DND-41 (cell line): Measurements from ENCODE around the gene PRKCA.

Experiments used
- ATAC-seq: fragments of 200-7000 bp; cut with Tn5 transposase; 3 replicates; pipeline ENCODE4 v1.9.1; 2021; ENCODE audit warnings: low read depth; ENCODE audit not compliant: insufficient read depth
- DNase-seq: peaks from one replicate; pipeline ENCODE4 v3.0.0-alpha.2; 2020
- H2AFZ ChIP-seq: 2 replicates; pipeline ENCODE4 v1.6.0; 2012; ENCODE audit warnings: low read depth, low read length
- H3K27ac ChIP-seq: 2 replicates; pipeline ENCODE4 v1.5.1; 2012; ENCODE audit warnings: low read length, inconsistent platforms
- H3K27me3 ChIP-seq: fragments of 200-600 bp; sonication (generic); 2 replicates; pipeline ENCODE4 v1.6.0; 2012; ENCODE audit warnings: low read length, mild to moderate bottlenecking, inconsistent platforms; ENCODE audit not compliant: insufficient read depth, poor library complexity
- H3K36me3 ChIP-seq: 2 replicates; pipeline ENCODE4 v1.5.1; 2012; ENCODE audit warnings: low read length, inconsistent platforms; ENCODE audit not compliant: insufficient read depth
- H3K4me1 ChIP-seq: 2 replicates; pipeline ENCODE4 v1.5.1; 2012; ENCODE audit warnings: mild to moderate bottlenecking, low read length; ENCODE audit not compliant: insufficient read depth
- H3K4me2 ChIP-seq: 2 replicates; pipeline ENCODE4 v1.6.0; 2012; ENCODE audit warnings: mild to moderate bottlenecking, moderate library complexity, low read length, inconsistent platforms; ENCODE audit not compliant: insufficient read depth
- H3K4me3 ChIP-seq, 2 experiments: fragments of 200-600 bp in 1 of 2; shearing (Covaris generic) in 1 of 2; 2 replicates each; pipeline ENCODE4 v1.5.1; 2012 to 2016; ENCODE audit warnings: inconsistent platforms in 2 of 2, low read length in 2 of 2, mild to moderate bottlenecking in 2 of 2, low read depth in 1 of 2, moderate library complexity in 1 of 2
- H3K79me2 ChIP-seq: 2 replicates; pipeline ENCODE4 v1.6.0; 2012; ENCODE audit warnings: low read length, inconsistent platforms; ENCODE audit not compliant: insufficient read depth
- H3K9ac ChIP-seq: 2 replicates; pipeline ENCODE4 v1.6.0; 2012; ENCODE audit warnings: low read depth, mild to moderate bottlenecking, inconsistent platforms, low read length, moderate library complexity
- H3K9me3 ChIP-seq: 2 replicates; pipeline ENCODE4 v1.5.1; 2012; ENCODE audit warnings: low read length, moderate library complexity, mild to moderate bottlenecking, inconsistent platforms; ENCODE audit not compliant: insufficient read depth, severe bottlenecking
- H4K20me1 ChIP-seq: 2 replicates; pipeline ENCODE4 v1.6.0; 2012; ENCODE audit warnings: low read length; ENCODE audit not compliant: insufficient read depth
- EZH2 ChIP-seq: IDR thresholded peaks from 3 replicates; pipeline ENCODE4 v1.6.1; 2012; ENCODE audit warnings: borderline replicate concordance, low read depth, mild to moderate bottlenecking, moderate library complexity, low read length, inconsistent platforms; ENCODE audit not compliant: severe bottlenecking
- TF ChIP-seq, protein P1 (sequence below): IDR thresholded peaks from 2 replicates; pipeline ENCODE4 v1.5.1; 2012; ENCODE audit warnings: borderline replicate concordance, low read length, moderate library complexity, mild to moderate bottlenecking; ENCODE audit not compliant: poor library complexity, severe bottlenecking; ENCODE audit errors: extremely low read depth

The PRKCA gene

DNA sequence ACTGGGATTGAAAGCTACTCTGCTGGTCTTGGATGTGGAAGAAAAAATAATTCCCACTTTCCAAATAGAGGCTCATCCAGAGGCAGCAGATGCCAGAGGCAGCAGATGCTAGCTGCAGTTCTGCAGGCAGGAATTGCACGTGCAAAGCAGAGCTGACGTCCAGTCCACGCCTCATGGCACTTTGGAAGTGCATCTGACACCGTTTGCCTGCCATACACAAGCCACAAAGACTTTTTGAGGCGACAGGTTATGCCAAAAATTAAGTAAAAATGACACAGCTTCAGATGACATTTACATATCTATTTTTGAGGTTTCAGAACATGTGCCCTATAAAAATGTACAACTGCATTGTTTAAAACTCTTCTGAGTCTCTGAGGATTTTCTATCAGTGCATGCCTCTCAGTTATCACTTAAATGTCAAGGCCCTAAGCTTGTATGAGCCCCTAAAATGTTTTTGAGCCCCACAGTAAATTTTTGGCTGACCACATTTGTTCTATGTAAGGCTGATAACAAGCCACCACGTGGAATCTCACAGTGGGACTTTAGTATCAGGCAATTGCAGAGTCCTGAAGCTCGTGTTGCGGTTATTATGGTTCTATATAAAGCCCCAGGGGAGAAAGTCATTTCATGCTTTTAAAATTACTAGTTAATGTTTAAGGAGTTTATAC lies 239.2 kb downstream of the PRKCA start:
- H3K4me1 ChIP-seq = peaks cover 80% of the 10 kb centered on the region
- H3K4me3 ChIP-seq = peak overlapping the region in 1 of 2 experiments; percentile 30; a peak in 2 of 4 replicates
- H3K79me2 ChIP-seq = peaks cover 22% of the 10 kb centered on the region
- H3K36me3 ChIP-seq = no peaks in the 10 kb centered on the region
- no peaks in the 10 kb centered on the region for H4K20me1 ChIP-seq
- peak overlapping the region; percentile 45 for H3K9ac ChIP-seq
- H3K27me3 ChIP-seq = no peaks in the 10 kb centered on the region
- peak overlapping the region; percentile 87 for H3K27ac ChIP-seq
- peak; percentile 58 for DNase-seq
- H3K4me2 ChIP-seq = peak overlapping the region; percentile 54
- H3K9me3 ChIP-seq = peaks cover 8% of the 10 kb centered on the region
- no peak for TF ChIP-seq EZH2
- TF ChIP-seq, protein P1, sequence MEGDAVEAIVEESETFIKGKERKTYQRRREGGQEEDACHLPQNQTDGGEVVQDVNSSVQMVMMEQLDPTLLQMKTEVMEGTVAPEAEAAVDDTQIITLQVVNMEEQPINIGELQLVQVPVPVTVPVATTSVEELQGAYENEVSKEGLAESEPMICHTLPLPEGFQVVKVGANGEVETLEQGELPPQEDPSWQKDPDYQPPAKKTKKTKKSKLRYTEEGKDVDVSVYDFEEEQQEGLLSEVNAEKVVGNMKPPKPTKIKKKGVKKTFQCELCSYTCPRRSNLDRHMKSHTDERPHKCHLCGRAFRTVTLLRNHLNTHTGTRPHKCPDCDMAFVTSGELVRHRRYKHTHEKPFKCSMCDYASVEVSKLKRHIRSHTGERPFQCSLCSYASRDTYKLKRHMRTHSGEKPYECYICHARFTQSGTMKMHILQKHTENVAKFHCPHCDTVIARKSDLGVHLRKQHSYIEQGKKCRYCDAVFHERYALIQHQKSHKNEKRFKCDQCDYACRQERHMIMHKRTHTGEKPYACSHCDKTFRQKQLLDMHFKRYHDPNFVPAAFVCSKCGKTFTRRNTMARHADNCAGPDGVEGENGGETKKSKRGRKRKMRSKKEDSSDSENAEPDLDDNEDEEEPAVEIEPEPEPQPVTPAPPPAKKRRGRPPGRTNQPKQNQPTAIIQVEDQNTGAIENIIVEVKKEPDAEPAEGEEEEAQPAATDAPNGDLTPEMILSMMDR = no peak
- peak; percentile 49 for ATAC-seq
- no peak overlapping the region for H2AFZ ChIP-seq

DNA sequence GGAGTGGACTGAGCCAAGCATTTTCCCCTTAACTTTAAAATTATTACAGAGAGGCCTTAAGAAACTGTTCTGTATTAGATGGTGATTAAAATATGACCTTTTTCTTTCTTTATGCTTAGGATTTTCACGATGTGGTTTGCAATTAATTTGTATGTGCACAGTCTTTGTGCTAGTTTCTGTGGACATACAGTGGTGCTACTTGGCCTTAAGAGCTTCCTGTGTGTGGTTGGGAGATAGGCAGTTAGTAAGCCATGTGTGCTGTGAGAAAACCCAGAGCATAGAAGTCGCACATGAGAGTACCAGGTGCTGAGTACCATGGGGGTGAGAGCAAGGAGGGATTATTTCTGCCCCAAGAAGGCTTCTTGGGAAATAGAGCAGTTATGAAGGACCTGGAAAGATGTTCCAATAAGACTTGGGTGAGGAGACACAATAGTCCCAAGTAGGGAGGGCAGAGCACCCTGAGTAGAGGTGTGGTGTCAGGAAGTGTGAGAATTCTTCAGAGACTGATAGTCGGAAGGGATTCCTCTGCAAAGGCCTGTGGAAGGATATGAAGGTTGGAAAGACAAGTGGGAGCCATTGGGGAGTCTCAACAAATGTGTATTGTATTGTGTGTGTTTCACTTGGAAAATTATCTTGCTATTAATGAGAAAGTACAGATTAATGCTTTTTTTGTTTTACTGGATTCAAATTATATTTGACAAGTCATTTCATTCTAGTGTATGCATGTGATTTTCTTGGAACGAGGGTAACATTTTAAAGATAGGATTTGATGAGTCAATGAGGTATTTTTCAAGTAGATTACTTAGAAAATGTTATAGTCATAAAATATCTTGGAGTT lies 239.9 kb downstream of the PRKCA start:
- DNase-seq (peak; percentile 77), ATAC-seq (peak; percentile 79)
- H3K4me3 ChIP-seq = no peak overlapping the region
- H3K27ac ChIP-seq = peak overlapping the region; percentile 87
- H3K79me2 ChIP-seq = peaks cover 25% of the 10 kb centered on the region
- peak overlapping the region; percentile 54 for H3K4me2 ChIP-seq
- H3K9ac ChIP-seq = peak overlapping the region; percentile 45
- H3K4me1 ChIP-seq = peaks cover 80% of the 10 kb centered on the region
- peaks cover 8% of the 10 kb centered on the region for H3K9me3 ChIP-seq
- H2AFZ ChIP-seq = no peak overlapping the region
- no peaks in the 10 kb centered on the region for H4K20me1 ChIP-seq
- no peak for TF ChIP-seq EZH2
- TF ChIP-seq, protein P1 = no peak
- H3K36me3 ChIP-seq = no peaks in the 10 kb centered on the region
- H3K27me3 ChIP-seq = no peaks in the 10 kb centered on the region

DNA sequence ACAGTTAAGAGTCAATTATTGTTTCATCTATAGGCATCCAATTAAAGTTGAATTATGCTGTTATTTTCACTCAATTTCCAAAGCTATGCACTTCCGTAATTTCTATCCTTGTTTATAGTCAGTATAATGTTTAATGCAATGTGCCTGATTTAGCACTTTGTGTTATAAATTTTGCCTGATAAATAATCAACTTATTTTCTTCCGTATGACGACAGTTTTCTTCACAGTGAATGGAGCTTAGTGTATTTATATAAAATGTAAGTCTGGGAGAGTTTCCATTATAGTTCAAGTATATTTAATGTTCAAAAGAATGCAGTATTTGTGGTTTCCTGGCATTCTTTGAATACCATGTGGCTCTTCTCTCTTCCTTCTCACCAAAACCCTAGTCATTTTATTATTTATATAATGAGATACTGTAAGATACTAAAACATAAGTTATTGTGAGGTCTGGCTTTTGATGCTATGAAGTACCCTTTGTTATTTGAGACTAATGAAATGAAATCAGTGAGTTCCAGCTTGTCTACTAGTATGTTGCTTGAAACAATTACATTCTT lies 240.6 kb downstream of the PRKCA start:
- Histone ChIP-seq H3K9ac (peak overlapping the region; percentile 1; the same call in 1 of the 2 replicates), H4K20me1 (no peaks in the 10 kb centered on the region), H3K9me3 (peaks cover 8% of the 10 kb centered on the region), H3K4me3 (no peak overlapping the region), H3K27ac (peak overlapping the region; percentile 87), H2AFZ (no peak overlapping the region), H3K4me2 (0 out of 2 replicates have a peak overlapping the region, but pooled peaks have one; percentile 54), H3K4me1 (peaks cover 80% of the 10 kb centered on the region), H3K79me2 (peaks cover 26% of the 10 kb centered on the region), H3K36me3 (no peaks in the 10 kb centered on the region), H3K27me3 (no peaks in the 10 kb centered on the region)
- no peak for DNase-seq
- TF ChIP-seq EZH2 = no peak
- TF ChIP-seq, protein P1 = no peak
- no peak for ATAC-seq
